CD4-positive, alpha-beta T cell treated with Interleukin-12 subunit alpha and Interleukin-12 subunit beta, for 1 hour (primary cell): ENCODE measurements around the gene MACO1.

Experiments used
- DNase-seq: peaks from one replicate; pipeline ENCODE4 v3.0.0-alpha.2; 2020

The MACO1 gene

GRCh38 chr1:25544243-25544764, 113.6 kb downstream of the MACO1 start:
- DNase-seq: no peak

GRCh38 chr1:25544819-25545218, 114.1 kb downstream of the MACO1 start:
- no peak for DNase-seq

GRCh38 chr1:25545767-25546166, 115.1 kb downstream of the MACO1 start:
- DNase-seq: no peak

GRCh38 chr1:25546193-25546592, 115.5 kb downstream of the MACO1 start:
- DNase-seq: no peak

GRCh38 chr1:25548601-25549000, 117.9 kb downstream of the MACO1 start:
- no peak for DNase-seq

GRCh38 chr1:25549273-25550154, 118.8 kb downstream of the MACO1 start:
- DNase-seq: peak; percentile 74
